LNCaP clone FGC (cell line): ENCODE results near the gene GLIS1.

Experiments
- DNase-seq: peaks from one replicate; pipeline ENCODE4 v3.0.0-alpha.2; 2011; ENCODE audit warnings: low read depth
- H3K4me3 ChIP-seq: 2 replicates; pipeline ENCODE4 v1.5.1; 2011; ENCODE audit warnings: mild to moderate bottlenecking, low read depth, low read length, control low read depth
- CTCF ChIP-seq: IDR thresholded peaks from 2 replicates; pipeline ENCODE4 v1.5.1; 2012; ENCODE audit warnings: mild to moderate bottlenecking; ENCODE audit not compliant: control insufficient read depth, insufficient read depth; ENCODE audit errors: extremely low read depth

The GLIS1 gene

GRCh38 chr1:53509775-53510174 is 229.2 kb downstream of the GLIS1 start:
- TF ChIP-seq CTCF, result no peak
- no peak overlapping the region for H3K4me3 ChIP-seq
- DNase-seq, result no peak

GRCh38 chr1:53508991-53509666 is 229.8 kb downstream of the GLIS1 start:
- TF ChIP-seq CTCF, result no peak
- DNase-seq, result no peak
- H3K4me3 ChIP-seq, result no peak overlapping the region

- DNase-seq, result no peak
- no peak for TF ChIP-seq CTCF
- no peak overlapping the region for H3K4me3 ChIP-seq
Observed at GRCh38 chr1:53508056-53508990, 230.6 kb downstream of the GLIS1 start.

GRCh38 chr1:53507116-53507820 is 231.7 kb downstream of the GLIS1 start:
- no peak for DNase-seq
- TF ChIP-seq CTCF, result no peak
- H3K4me3 ChIP-seq, result no peak overlapping the region

GRCh38 chr1:53506355-53507050 is 232.5 kb downstream of the GLIS1 start:
- H3K4me3 ChIP-seq, result no peak overlapping the region
- TF ChIP-seq CTCF, result no peak
- no peak for DNase-seq

GRCh38 chr1:53505891-53506290 is 233.1 kb downstream of the GLIS1 start:
- TF ChIP-seq CTCF, result no peak
- H3K4me3 ChIP-seq, result no peak overlapping the region
- DNase-seq, result no peak
